ENCODE data around the gene SMARCB1. TPM values are rescaled to one million over a fixed set of nuclear protein-coding genes. Genes with fewer than 3 reads are reported as not detected.

SMARCB1 gene
- total RNA-seq, 1 experiment from 2014 or later: 86.5 TPM

GRCh38 chr22:23796461-23796860 lies 9.7 kb downstream of the SMARCB1 start:
- DNase-seq: peak; percentile 22
- no peak overlapping the region for H3K4me3 ChIP-seq (ENCODE audit: insufficient read depth, low read depth, low read length)
- H3K36me3 ChIP-seq (replicated peaks; ENCODE audit: control insufficient read depth, insufficient read depth, low read length): peaks cover 40% of the 10 kb centered on the region
- H3K27me3 ChIP-seq (ENCODE audit: control insufficient read depth, insufficient read depth, low read length): no peaks in the 10 kb centered on the region

GRCh38 chr22:23800297-23801237 lies 13.8 kb downstream of the SMARCB1 start:
- peak; percentile 10 for DNase-seq
- no peak overlapping the region for H3K4me3 ChIP-seq (ENCODE audit: insufficient read depth, low read depth, low read length)
- H3K36me3 ChIP-seq (replicated peaks; ENCODE audit: control insufficient read depth, insufficient read depth, low read length): peaks cover 46% of the 10 kb centered on the region
- H3K27me3 ChIP-seq (ENCODE audit: control insufficient read depth, insufficient read depth, low read length): no peaks in the 10 kb centered on the region

GRCh38 chr22:23801238-23801821 lies 14.6 kb downstream of the SMARCB1 start:
- H3K36me3 ChIP-seq (replicated peaks; ENCODE audit: control insufficient read depth, insufficient read depth, low read length): peaks cover 46% of the 10 kb centered on the region
- H3K27me3 ChIP-seq (ENCODE audit: control insufficient read depth, insufficient read depth, low read length): no peaks in the 10 kb centered on the region
- no peak overlapping the region for H3K4me3 ChIP-seq (ENCODE audit: insufficient read depth, low read depth, low read length)
- peak; percentile 12 for DNase-seq

- DNase-seq: peak; percentile 14
- Histone ChIP-seq H3K4me3 (ENCODE audit: insufficient read depth, low read depth, low read length) (no peak overlapping the region), H3K27me3 (ENCODE audit: control insufficient read depth, insufficient read depth, low read length) (no peaks in the 10 kb centered on the region), H3K36me3 (replicated peaks; ENCODE audit: control insufficient read depth, insufficient read depth, low read length) (peaks cover 44% of the 10 kb centered on the region)
These were observed 15.2 kb downstream of the SMARCB1 start for GRCh38 chr22:23801886-23802377.

- peak; percentile 37 for DNase-seq
- Histone ChIP-seq H3K27me3 (ENCODE audit: control insufficient read depth, insufficient read depth, low read length) (no peaks in the 10 kb centered on the region), H3K4me3 (ENCODE audit: insufficient read depth, low read depth, low read length) (no peak overlapping the region), H3K36me3 (replicated peaks; ENCODE audit: control insufficient read depth, insufficient read depth, low read length) (peaks cover 44% of the 10 kb centered on the region)
These were observed 16.4 kb downstream of the SMARCB1 start for GRCh38 chr22:23803001-23803819.

GRCh38 chr22:23804781-23805291 lies 18.1 kb downstream of the SMARCB1 start:
- peaks cover 44% of the 10 kb centered on the region for H3K36me3 ChIP-seq (replicated peaks; ENCODE audit: control insufficient read depth, insufficient read depth, low read length)
- H3K4me3 ChIP-seq (ENCODE audit: insufficient read depth, low read depth, low read length): no peak overlapping the region
- no peak for DNase-seq

GRCh38 chr22:23806837-23807236 lies 20.1 kb downstream of the SMARCB1 start:
- H3K27me3 ChIP-seq (ENCODE audit: control insufficient read depth, insufficient read depth, low read length): no peaks in the 10 kb centered on the region
- no peak for DNase-seq

More at GRCh38 chr22:23804781-23805291, 18.1 kb downstream of the SMARCB1 start:
- H3K27me3 ChIP-seq (ENCODE audit: control insufficient read depth, insufficient read depth, low read length): no peaks in the 10 kb centered on the region

GRCh38 chr22:23812378-23812777 lies 25.6 kb downstream of the SMARCB1 start:
- H3K36me3 ChIP-seq (replicated peaks; ENCODE audit: control insufficient read depth, insufficient read depth, low read length): peaks cover 15% of the 10 kb centered on the region
- no peak overlapping the region for H3K4me3 ChIP-seq (ENCODE audit: insufficient read depth, low read depth, low read length)
- DNase-seq: no peak
- H3K27me3 ChIP-seq (ENCODE audit: control insufficient read depth, insufficient read depth, low read length): no peaks in the 10 kb centered on the region

More at GRCh38 chr22:23806837-23807236, 20.1 kb downstream of the SMARCB1 start:
- peaks cover 26% of the 10 kb centered on the region for H3K36me3 ChIP-seq (replicated peaks; ENCODE audit: control insufficient read depth, insufficient read depth, low read length)
- H3K4me3 ChIP-seq (ENCODE audit: insufficient read depth, low read depth, low read length): no peak overlapping the region

- no peaks in the 10 kb centered on the region for H3K27me3 ChIP-seq (ENCODE audit: control insufficient read depth, insufficient read depth, low read length)
- no peak overlapping the region for H3K4me3 ChIP-seq (ENCODE audit: insufficient read depth, low read depth, low read length)
- DNase-seq: no peak
- H3K36me3 ChIP-seq (replicated peaks; ENCODE audit: control insufficient read depth, insufficient read depth, low read length): peaks cover 21% of the 10 kb centered on the region
These were observed 28.9 kb downstream of the SMARCB1 start for GRCh38 chr22:23815541-23816155.

GRCh38 chr22:23816156-23816976 lies 29.6 kb downstream of the SMARCB1 start:
- DNase-seq: no peak
- no peaks in the 10 kb centered on the region for H3K27me3 ChIP-seq (ENCODE audit: control insufficient read depth, insufficient read depth, low read length)
- peaks cover 26% of the 10 kb centered on the region for H3K36me3 ChIP-seq (replicated peaks; ENCODE audit: control insufficient read depth, insufficient read depth, low read length)
- no peak overlapping the region for H3K4me3 ChIP-seq (ENCODE audit: insufficient read depth, low read depth, low read length)

GRCh38 chr22:23817146-23817545 lies 30.4 kb downstream of the SMARCB1 start:
- no peak for DNase-seq
- Histone ChIP-seq H3K27me3 (ENCODE audit: control insufficient read depth, insufficient read depth, low read length) (no peaks in the 10 kb centered on the region), H3K4me3 (ENCODE audit: insufficient read depth, low read depth, low read length) (no peak overlapping the region), H3K36me3 (replicated peaks; ENCODE audit: control insufficient read depth, insufficient read depth, low read length) (peaks cover 29% of the 10 kb centered on the region)

- Histone ChIP-seq H3K36me3 (replicated peaks; ENCODE audit: control insufficient read depth, insufficient read depth, low read length) (peaks cover 38% of the 10 kb centered on the region), H3K4me3 (ENCODE audit: insufficient read depth, low read depth, low read length) (no peak overlapping the region), H3K27me3 (ENCODE audit: control insufficient read depth, insufficient read depth, low read length) (no peaks in the 10 kb centered on the region)
- DNase-seq: no peak
These were observed 31.8 kb downstream of the SMARCB1 start for GRCh38 chr22:23818541-23818940.

GRCh38 chr22:23820748-23821211 lies 34.0 kb downstream of the SMARCB1 start:
- no peak overlapping the region for H3K4me3 ChIP-seq (ENCODE audit: insufficient read depth, low read depth, low read length)
- no peak for DNase-seq
- H3K27me3 ChIP-seq (ENCODE audit: control insufficient read depth, insufficient read depth, low read length): no peaks in the 10 kb centered on the region
- peaks cover 57% of the 10 kb centered on the region for H3K36me3 ChIP-seq (replicated peaks; ENCODE audit: control insufficient read depth, insufficient read depth, low read length)

All from H7 (cell line).